GM12801 (cell line): ENCODE results near the gene ATG9A.

ENCODE experiments used
- TF ChIP-seq, protein P1 (sequence below): IDR thresholded peaks from one replicate; pipeline ENCODE4 v1.5.1; 2011; ENCODE audit warnings: control low read depth; ENCODE audit not compliant: insufficient read length; ENCODE audit errors: extremely low read depth

Gene ATG9A

GRCh38 chr2:219205981-219206327 lies 23.5 kb downstream of the ATG9A start:
- TF ChIP-seq, protein P1, sequence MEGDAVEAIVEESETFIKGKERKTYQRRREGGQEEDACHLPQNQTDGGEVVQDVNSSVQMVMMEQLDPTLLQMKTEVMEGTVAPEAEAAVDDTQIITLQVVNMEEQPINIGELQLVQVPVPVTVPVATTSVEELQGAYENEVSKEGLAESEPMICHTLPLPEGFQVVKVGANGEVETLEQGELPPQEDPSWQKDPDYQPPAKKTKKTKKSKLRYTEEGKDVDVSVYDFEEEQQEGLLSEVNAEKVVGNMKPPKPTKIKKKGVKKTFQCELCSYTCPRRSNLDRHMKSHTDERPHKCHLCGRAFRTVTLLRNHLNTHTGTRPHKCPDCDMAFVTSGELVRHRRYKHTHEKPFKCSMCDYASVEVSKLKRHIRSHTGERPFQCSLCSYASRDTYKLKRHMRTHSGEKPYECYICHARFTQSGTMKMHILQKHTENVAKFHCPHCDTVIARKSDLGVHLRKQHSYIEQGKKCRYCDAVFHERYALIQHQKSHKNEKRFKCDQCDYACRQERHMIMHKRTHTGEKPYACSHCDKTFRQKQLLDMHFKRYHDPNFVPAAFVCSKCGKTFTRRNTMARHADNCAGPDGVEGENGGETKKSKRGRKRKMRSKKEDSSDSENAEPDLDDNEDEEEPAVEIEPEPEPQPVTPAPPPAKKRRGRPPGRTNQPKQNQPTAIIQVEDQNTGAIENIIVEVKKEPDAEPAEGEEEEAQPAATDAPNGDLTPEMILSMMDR, result no peak

GRCh38 chr2:219205165-219205538 lies 24.3 kb downstream of the ATG9A start:
- TF ChIP-seq, protein P1, result no peak

GRCh38 chr2:219204425-219205164 lies 24.8 kb downstream of the ATG9A start:
- TF ChIP-seq, protein P1, result no peak

DNA sequence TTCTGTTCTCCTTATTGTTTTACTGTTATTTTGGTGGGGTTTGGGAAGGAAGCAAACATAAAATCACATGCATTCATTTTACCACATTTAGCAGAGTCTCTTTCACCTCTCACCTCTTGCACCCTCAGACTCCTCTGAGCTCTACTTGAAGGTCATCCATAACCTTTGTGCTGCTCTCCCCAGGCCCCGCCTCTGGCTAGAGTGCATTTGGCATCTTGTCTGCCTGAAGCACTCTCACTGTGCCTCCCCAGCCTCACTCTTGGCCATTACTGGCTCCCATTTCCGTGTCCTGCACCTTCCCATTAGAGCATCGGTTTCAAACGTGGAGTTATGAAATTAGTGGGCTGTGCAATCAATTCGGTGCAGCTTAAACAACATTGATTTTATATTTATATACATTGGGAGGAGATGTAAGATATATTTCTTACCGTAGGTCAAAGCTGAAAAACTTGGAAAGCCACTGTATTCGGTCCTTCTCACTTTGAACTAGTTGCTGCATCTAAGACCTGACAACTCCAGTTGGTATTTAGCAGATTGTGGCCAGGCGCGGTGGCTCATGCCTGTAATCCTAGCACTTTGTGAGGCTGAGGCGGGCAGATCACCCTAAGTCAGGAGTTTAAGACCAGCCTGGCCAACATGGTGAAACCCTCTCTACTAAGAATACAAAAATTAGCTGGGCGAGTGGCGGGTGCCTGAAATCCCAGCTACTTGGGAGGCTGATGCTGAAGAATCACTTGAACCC lies 29.8 kb downstream of the ATG9A start:
- TF ChIP-seq, protein P1, result no peak

DNA sequence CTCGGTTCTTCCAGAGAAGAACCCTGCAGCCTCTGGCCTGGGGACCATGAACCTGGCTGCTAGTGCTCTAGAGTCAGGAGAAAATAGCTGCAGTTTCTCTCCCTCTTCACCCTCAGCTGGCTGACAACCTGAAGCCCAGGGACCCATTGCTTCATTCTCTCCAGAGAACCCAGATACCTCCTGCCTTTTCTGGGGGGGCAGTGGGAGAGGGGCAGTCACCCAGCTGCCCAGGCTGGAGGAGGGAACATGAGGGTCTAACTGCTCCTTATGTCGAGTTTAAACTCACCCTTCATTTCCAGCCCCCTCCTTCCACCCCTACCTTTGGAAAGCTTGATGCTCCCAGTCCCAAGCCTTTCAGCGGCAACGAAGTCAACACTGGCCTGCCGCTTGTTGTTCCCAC lies 30.5 kb downstream of the ATG9A start:
- TF ChIP-seq, protein P1, result no peak

- TF ChIP-seq, protein P1, result no peak
These were observed 32.0 kb downstream of the ATG9A start for GRCh38 chr2:219197388-219197787.

GRCh38 chr2:219186754-219187456 lies 42.5 kb downstream of the ATG9A start:
- TF ChIP-seq, protein P1, result no peak
